ENCODE data around the gene DPP6.

- TF ChIP-seq CTCF (IDR thresholded peaks at IDR 0.05) (no peak), POLR2A (IDR thresholded peaks at IDR 0.05) (no peak)
Observed at GRCh38 chr7:154623399-154623798, 571.2 kb downstream of the DPP6 start.

Data from heart left ventricle (tissue), 13 donors.